Measurements from ENCODE around the gene MPZL2. TPM values are rescaled to one million over a fixed set of nuclear protein-coding genes. Genes with fewer than 3 reads are reported as not detected.

MPZL2 gene
- total and polyA plus RNA-seq, 2 of the 13 experiments (the other 11 are each of a cell fraction or from before 2014, with no cell fraction given) = 27.9 to 53.7 TPM

- intact Hi-C loops (cut with micrococcal nuclease; ENCODE audit: unreplicated experiment) = no loop called here
Observed at GRCh38 chr11:118236170-118236569, 27.9 kb downstream of the MPZL2 start.

DNA sequence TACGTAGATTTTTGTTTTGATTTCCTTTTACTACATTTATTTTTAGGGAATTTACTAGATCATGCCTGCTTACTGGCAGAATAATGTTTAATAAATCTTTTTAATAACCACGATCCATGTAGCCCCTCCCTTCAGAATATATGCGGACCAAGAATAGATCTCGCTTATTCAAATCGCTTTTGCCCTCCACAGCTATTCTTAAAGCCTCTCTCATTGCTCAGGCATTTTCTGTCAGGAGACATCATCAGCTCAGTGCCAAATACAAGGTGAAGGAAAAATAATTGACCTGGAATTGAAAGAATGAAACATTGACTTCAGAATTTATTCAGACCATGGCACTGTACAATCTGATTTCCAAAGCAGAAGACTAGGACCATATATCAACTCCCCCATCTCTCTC is 29.3 kb downstream of the MPZL2 start:
- 99% methylated on average over 5 of the region's 5 CpGs for WGBS (ENCODE audit: low lambda C conversion rate)
- DNase-seq (ENCODE audit: low spot score) = no peak
- Histone ChIP-seq H4K20me1 (ENCODE audit: insufficient read depth, low read length) (no peaks in the 10 kb centered on the region), H3K9ac (ENCODE audit: insufficient read depth, low read depth, low read length) (no peak overlapping the region), H3K79me2 (ENCODE audit: insufficient read depth, low read length) (no peaks in the 10 kb centered on the region), H3K4me1 (ENCODE audit: insufficient read depth, low read length) (peaks cover 25% of the 10 kb centered on the region), H3K4me2 (ENCODE audit: low read depth, low read length) (no peak overlapping the region), H2AFZ (ENCODE audit: low read length) (no peak overlapping the region), H3K27me3 (ENCODE audit: control insufficient read depth in 1 of 2, insufficient read depth in 2 of 2, low read length in 2 of 2) (no peaks in the 10 kb centered on the region), H3K4me3 (replicated peaks in 1 of 3; ENCODE audit: insufficient read depth in 1 of 3, low read depth in 2 of 3, low read length in 3 of 3) (no peak overlapping the region), H3K36me3 (replicated peaks in 1 of 2; ENCODE audit: control insufficient read depth in 1 of 2, insufficient read depth in 2 of 2, low read length in 2 of 2) (peaks cover 0 to 26% of the 10 kb centered on the region in 2 experiments; a peak in 4 of 5 replicates), H3K27ac (ENCODE audit: extremely low read length, insufficient read depth, low read length) (no peak overlapping the region), H3K9me3 (ENCODE audit: low read length) (no peaks in the 10 kb centered on the region)
- in situ Hi-C loops (cut with HindIII; ENCODE audit: extremely low pct_ligation_motif_present, low pct_unique_long_range_greater_than_20kb) = no loop called here
- CTCF ChIA-PET (ENCODE audit: low intra/inter-chr PET ratio, low total read pairs) = no interaction called here
- POLR2A ChIA-PET = no interaction called here
- FAIRE-seq = no peak
- no TSS peak for BruUV-seq (replicated peaks)
- intact Hi-C loops (cut with micrococcal nuclease; ENCODE audit: unreplicated experiment) = no loop called here
- no peak for ATAC-seq
- TF ChIP-seq ZNF513 (CRISPR knock-in tag; conservative IDR thresholded peaks at IDR 0.05) (no peak), AHDC1 (CRISPR knock-in tag; IDR thresholded peaks at IDR 0.05; ENCODE audit: borderline replicate concordance) (no peak), CCAR2 (optimal IDR thresholded peaks at IDR 0.05; ENCODE audit: low read depth, low read length) (no peak)

More at GRCh38 chr11:118236170-118236569, 27.9 kb downstream of the MPZL2 start:
- no peak for DNase-seq (ENCODE audit: low spot score)
- H3K27ac ChIP-seq (ENCODE audit: extremely low read length, insufficient read depth, low read length) = no peak overlapping the region
- ChIA-PET CTCF (ENCODE audit: low intra/inter-chr PET ratio, low total read pairs) (no interaction called here), POLR2A (no interaction called here)
- no peaks in the 10 kb centered on the region for H4K20me1 ChIP-seq (ENCODE audit: insufficient read depth, low read length)
- no peaks in the 10 kb centered on the region for H3K27me3 ChIP-seq (ENCODE audit: control insufficient read depth in 1 of 2, insufficient read depth in 2 of 2, low read length in 2 of 2)
- no peak overlapping the region for H3K4me3 ChIP-seq (replicated peaks in 1 of 3; ENCODE audit: insufficient read depth in 1 of 3, low read depth in 2 of 3, low read length in 3 of 3)
- peaks cover 28% of the 10 kb centered on the region for H3K4me1 ChIP-seq (ENCODE audit: insufficient read depth, low read length)
- no peak for ATAC-seq
- H3K9ac ChIP-seq (ENCODE audit: insufficient read depth, low read depth, low read length) = no peak overlapping the region
- FAIRE-seq = no peak
- TF ChIP-seq HNRNPK (IDR thresholded peaks at IDR 0.05; ENCODE audit: low read depth, low read length, poor library complexity, severe bottlenecking) (peak; percentile 21), CSRNP1 (CRISPR knock-in tag; IDR thresholded peaks at IDR 0.05) (no peak), SP1 (IDR thresholded peaks at IDR 0.05) (no peak), SP1 (CRISPR knock-in tag; IDR thresholded peaks at IDR 0.05) (no peak), ATM (IDR thresholded peaks at IDR 0.05; ENCODE audit: borderline replicate concordance) (peak; percentile 70; the same call in 1 of the 2 replicates)
- peaks cover 0 to 27% of the 10 kb centered on the region in 2 experiments; a peak in 3 of 5 replicates for H3K36me3 ChIP-seq (replicated peaks in 1 of 2; ENCODE audit: control insufficient read depth in 1 of 2, insufficient read depth in 2 of 2, low read length in 2 of 2)
- WGBS (ENCODE audit: low lambda C conversion rate) = 85% methylated on average over 2 of the region's 2 CpGs
- H2AFZ ChIP-seq (ENCODE audit: low read length) = no peak overlapping the region
- in situ Hi-C loops (cut with HindIII; ENCODE audit: extremely low pct_ligation_motif_present, low pct_unique_long_range_greater_than_20kb) = no loop called here
- no peak overlapping the region for H3K4me2 ChIP-seq (ENCODE audit: low read depth, low read length)
- BruUV-seq (replicated peaks) = no TSS peak
- H3K9me3 ChIP-seq (ENCODE audit: low read length) = no peaks in the 10 kb centered on the region
- H3K79me2 ChIP-seq (ENCODE audit: insufficient read depth, low read length) = no peaks in the 10 kb centered on the region
